Inflammatory macrophage (primary cell): ENCODE data around the gene SLC4A2.

Source experiments
- DNase-seq, 2 donors: peaks; one replicate each; pipeline ENCODE4 v3.0.0-alpha.2; 2020 to 2022

The SLC4A2 gene

GRCh38 chr7:151117565-151117964 lies 58.2 kb downstream of the SLC4A2 start:
- no peak for DNase-seq

- no peak for DNase-seq
These were observed 59.0 kb downstream of the SLC4A2 start for GRCh38 chr7:151118108-151119054.

GRCh38 chr7:151119055-151119415 lies 59.6 kb downstream of the SLC4A2 start:
- DNase-seq = no peak

- no peak for DNase-seq
These were observed 60.5 kb downstream of the SLC4A2 start for GRCh38 chr7:151119902-151120301.

- no peak for DNase-seq
These were observed 61.5 kb downstream of the SLC4A2 start for GRCh38 chr7:151120896-151121295.

GRCh38 chr7:151121380-151122170 lies 62.2 kb downstream of the SLC4A2 start:
- DNase-seq = no peak

GRCh38 chr7:151122276-151122675 lies 62.9 kb downstream of the SLC4A2 start:
- no peak for DNase-seq

- no peak for DNase-seq
These were observed 63.4 kb downstream of the SLC4A2 start for GRCh38 chr7:151122796-151123157.

- DNase-seq = no peak
These were observed 63.9 kb downstream of the SLC4A2 start for GRCh38 chr7:151123158-151123821.

- DNase-seq = peak; percentile 69 to 73
These were observed 64.6 kb downstream of the SLC4A2 start for GRCh38 chr7:151123822-151124464.

GRCh38 chr7:151124481-151124880 lies 65.1 kb downstream of the SLC4A2 start:
- no peak for DNase-seq

- no peak for DNase-seq
These were observed 65.6 kb downstream of the SLC4A2 start for GRCh38 chr7:151124899-151125399.

- DNase-seq = no peak
These were observed 66.1 kb downstream of the SLC4A2 start for GRCh38 chr7:151125470-151125845.

GRCh38 chr7:151125846-151126481 lies 66.6 kb downstream of the SLC4A2 start:
- DNase-seq = no peak
